A549 (cell line): ENCODE data around the gene PTPRN2.

Source experiments
- CHD4 ChIP-seq: fragments of 200-600 bp; sonication (generic); IDR thresholded peaks from 2 replicates; pipeline ENCODE4 v1.6.1; 2016; ENCODE audit warnings: antibody characterized with exemption, mild to moderate bottlenecking, borderline replicate concordance
- EP300 ChIP-seq, 2 experiments: fragments of >200 bp; sonication (Bioruptor Twin); formaldehyde crosslinking; IDR thresholded peaks; 2 replicates in 1 of 2; 3 replicates in 1 of 2; pipeline ENCODE4 v1.6.1; 2016 to 2017
- FOSL2 ChIP-seq, 2 experiments: fragments of 450-650 bp in 1 of 2; fragments of >200 bp in 1 of 2; sonication (Bioruptor Twin) in 1 of 2; formaldehyde crosslinking; IDR thresholded peaks; 2 replicates each; pipeline versions ENCODE4 v1.5.0 to v1.6.1; 2016 to 2020; ENCODE audit warnings: mild to moderate bottlenecking in 1 of 2, moderate library complexity in 1 of 2
- FOXS1 ChIP-seq: fragments of 250-450 bp; sonication (Bioruptor Pico); IDR thresholded peaks from 2 replicates; pipeline ENCODE4 v1.5.0; 2020; ENCODE audit warnings: mild to moderate bottlenecking, moderate library complexity
- POLR2AphosphoS2 ChIP-seq: conservative IDR thresholded peaks from 2 replicates; pipeline ENCODE4 v1.6.1; 2012; ENCODE audit warnings: low read length, improper control_type of control experiment, inconsistent platforms
- TF ChIP-seq, protein P1 (sequence below): IDR thresholded peaks from 2 replicates; pipeline ENCODE4 v1.6.1; 2012
- TF ChIP-seq, protein P2 (sequence below): fragments of >200 bp; sonication (Bioruptor Twin); formaldehyde crosslinking; IDR thresholded peaks from 3 replicates; pipeline ENCODE4 v1.5.1; 2016
- TF ChIP-seq, protein P3 (sequence below): fragments of 450-650 bp; IDR thresholded peaks from 2 replicates; pipeline ENCODE4 v1.6.1; 2014; ENCODE audit warnings: antibody characterized with exemption

DNA sequence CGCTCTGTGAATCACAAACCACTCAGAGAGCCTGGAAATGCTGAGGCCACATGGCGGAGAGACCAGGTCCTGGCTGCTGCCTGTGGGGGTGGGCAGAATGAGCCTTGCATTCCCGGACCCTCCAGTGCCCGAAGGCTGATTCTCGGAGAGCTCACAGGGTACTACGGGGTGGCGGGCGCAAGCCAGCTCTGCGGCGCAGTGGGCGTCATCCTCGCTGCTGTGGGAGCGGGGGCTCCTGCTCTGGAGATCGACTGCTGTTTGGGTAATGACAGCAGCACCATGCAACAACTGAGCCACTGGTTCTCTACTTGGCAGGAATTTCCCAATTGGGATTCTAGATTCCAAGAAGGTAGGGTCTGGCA, 108.0 kb downstream of the PTPRN2 start:
- no peak for TF ChIP-seq FOXS1 (CRISPR knock-in tag)
- TF ChIP-seq, protein P1, sequence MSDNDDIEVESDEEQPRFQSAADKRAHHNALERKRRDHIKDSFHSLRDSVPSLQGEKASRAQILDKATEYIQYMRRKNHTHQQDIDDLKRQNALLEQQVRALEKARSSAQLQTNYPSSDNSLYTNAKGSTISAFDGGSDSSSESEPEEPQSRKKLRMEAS = no peak
- no peak for TF ChIP-seq POLR2AphosphoS2
- TF ChIP-seq, protein P2, sequence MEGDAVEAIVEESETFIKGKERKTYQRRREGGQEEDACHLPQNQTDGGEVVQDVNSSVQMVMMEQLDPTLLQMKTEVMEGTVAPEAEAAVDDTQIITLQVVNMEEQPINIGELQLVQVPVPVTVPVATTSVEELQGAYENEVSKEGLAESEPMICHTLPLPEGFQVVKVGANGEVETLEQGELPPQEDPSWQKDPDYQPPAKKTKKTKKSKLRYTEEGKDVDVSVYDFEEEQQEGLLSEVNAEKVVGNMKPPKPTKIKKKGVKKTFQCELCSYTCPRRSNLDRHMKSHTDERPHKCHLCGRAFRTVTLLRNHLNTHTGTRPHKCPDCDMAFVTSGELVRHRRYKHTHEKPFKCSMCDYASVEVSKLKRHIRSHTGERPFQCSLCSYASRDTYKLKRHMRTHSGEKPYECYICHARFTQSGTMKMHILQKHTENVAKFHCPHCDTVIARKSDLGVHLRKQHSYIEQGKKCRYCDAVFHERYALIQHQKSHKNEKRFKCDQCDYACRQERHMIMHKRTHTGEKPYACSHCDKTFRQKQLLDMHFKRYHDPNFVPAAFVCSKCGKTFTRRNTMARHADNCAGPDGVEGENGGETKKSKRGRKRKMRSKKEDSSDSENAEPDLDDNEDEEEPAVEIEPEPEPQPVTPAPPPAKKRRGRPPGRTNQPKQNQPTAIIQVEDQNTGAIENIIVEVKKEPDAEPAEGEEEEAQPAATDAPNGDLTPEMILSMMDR = no peak
- TF ChIP-seq, protein P3, sequence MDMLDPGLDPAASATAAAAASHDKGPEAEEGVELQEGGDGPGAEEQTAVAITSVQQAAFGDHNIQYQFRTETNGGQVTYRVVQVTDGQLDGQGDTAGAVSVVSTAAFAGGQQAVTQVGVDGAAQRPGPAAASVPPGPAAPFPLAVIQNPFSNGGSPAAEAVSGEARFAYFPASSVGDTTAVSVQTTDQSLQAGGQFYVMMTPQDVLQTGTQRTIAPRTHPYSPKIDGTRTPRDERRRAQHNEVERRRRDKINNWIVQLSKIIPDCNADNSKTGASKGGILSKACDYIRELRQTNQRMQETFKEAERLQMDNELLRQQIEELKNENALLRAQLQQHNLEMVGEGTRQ = no peak
- TF ChIP-seq EP300 (IDR thresholded peaks at IDR 0.05) = no peak
- no peak for TF ChIP-seq CHD4
- TF ChIP-seq FOSL2 (IDR thresholded peaks at IDR 0.05) = no peak
- TF ChIP-seq FOSL2 (CRISPR knock-in tag; IDR thresholded peaks at IDR 0.05) = no peak
